K562 (cell line): ENCODE measurements around the gene SLC12A1.
"Not testable (repeated sequence)": the region's sequence is repeated elsewhere in the genome, so short reads cannot be mapped to it uniquely, and the experiment has no call there.

Experiments
- CXXC5 ChIP-seq: fragments of 250-450 bp; sonication (Bioruptor Pico); IDR thresholded peaks from 2 replicates; pipeline ENCODE4 v1.8.0; 2022; ENCODE audit warnings: inconsistent platforms, mild to moderate bottlenecking, moderate library complexity
- FOS ChIP-seq: IDR thresholded peaks from 3 replicates; pipeline ENCODE4 v1.6.1; 2011; ENCODE audit not compliant: insufficient read length; ENCODE audit errors: extremely low read depth
- HDAC6 ChIP-seq: IDR thresholded peaks from 2 replicates; pipeline ENCODE4 v1.6.1; 2012; ENCODE audit warnings: low read depth, mild to moderate bottlenecking, control low read depth, inconsistent platforms, low read length, moderate library complexity
- KLF13 ChIP-seq: fragments of 450-650 bp; IDR thresholded peaks from 2 replicates; pipeline ENCODE4 v1.6.1; 2016; ENCODE audit warnings: missing genetic modification characterization, low read depth, mild to moderate bottlenecking, missing compliant biosample characterization, moderate library complexity, borderline replicate concordance
- TAF1 ChIP-seq: IDR thresholded peaks from 2 replicates; pipeline ENCODE4 v1.6.1; 2011; ENCODE audit warnings: mild to moderate bottlenecking, low read length, moderate library complexity; ENCODE audit not compliant: insufficient read depth, control insufficient read depth, severe bottlenecking; ENCODE audit errors: extremely low read depth
- TAF7 ChIP-seq: fragments of 450-650 bp; IDR thresholded peaks from 2 replicates; pipeline ENCODE4 v1.6.1; 2016; ENCODE audit warnings: missing genetic modification characterization, missing compliant biosample characterization
- TCF7 ChIP-seq: sonication (generic); IDR thresholded peaks from 2 replicates; pipeline ENCODE4 v1.6.1; 2016; ENCODE audit warnings: antibody characterized with exemption, borderline replicate concordance
- XRCC5 ChIP-seq: fragments of 200-400 bp; formaldehyde crosslinking; IDR thresholded peaks from 2 replicates; pipeline ENCODE4 v1.6.1; 2017; ENCODE audit warnings: low read depth, mild to moderate bottlenecking, low read length
- ZNF212 ChIP-seq: fragments of 450-650 bp; formaldehyde crosslinking; IDR thresholded peaks from 2 replicates; pipeline ENCODE4 v1.4.0; 2020; ENCODE audit warnings: mild to moderate bottlenecking
- TF ChIP-seq, protein P1 (sequence below): fragments of 450-650 bp; formaldehyde crosslinking; IDR thresholded peaks from 2 replicates; pipeline ENCODE4 v1.4.0; 2020; ENCODE audit warnings: mild to moderate bottlenecking

DNA sequence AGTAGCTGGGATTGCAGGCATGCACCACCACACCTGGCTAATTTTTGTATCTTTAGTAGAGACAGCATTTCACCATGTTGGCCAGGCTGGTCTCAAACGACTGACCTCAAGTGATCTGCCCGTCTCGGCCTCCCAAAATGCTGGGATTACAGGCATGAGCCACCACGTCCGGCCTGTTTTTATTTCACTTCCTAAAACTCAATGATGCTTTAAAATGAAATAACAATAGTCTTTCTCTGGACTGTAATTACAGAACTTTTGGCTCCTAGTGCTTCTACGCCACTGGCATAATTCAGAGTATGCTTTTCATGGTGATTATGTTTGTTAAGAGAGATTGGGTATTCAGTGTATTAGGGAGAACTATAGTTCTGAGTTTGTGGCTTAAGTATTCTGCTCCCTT is 120.1 kb downstream of the SLC12A1 start:
- not testable (repeated sequence) for TF ChIP-seq CXXC5 (CRISPR knock-in tag); TAF7 (tag); TAF1; KLF13 (tag); XRCC5; HDAC6; FOS; ZNF212 (CRISPR knock-in tag); TCF7
- TF ChIP-seq, protein P1, sequence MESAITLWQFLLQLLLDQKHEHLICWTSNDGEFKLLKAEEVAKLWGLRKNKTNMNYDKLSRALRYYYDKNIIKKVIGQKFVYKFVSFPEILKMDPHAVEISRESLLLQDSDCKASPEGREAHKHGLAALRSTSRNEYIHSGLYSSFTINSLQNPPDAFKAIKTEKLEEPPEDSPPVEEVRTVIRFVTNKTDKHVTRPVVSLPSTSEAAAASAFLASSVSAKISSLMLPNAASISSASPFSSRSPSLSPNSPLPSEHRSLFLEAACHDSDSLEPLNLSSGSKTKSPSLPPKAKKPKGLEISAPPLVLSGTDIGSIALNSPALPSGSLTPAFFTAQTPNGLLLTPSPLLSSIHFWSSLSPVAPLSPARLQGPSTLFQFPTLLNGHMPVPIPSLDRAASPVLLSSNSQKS (CRISPR knock-in tag) = not testable (repeated sequence)
